HG02678 (cell line): ENCODE results near the gene ZNF224.
"Not testable (repeated sequence)": the region's sequence is repeated elsewhere in the genome, so short reads cannot be mapped to it uniquely, and the experiment has no call there.

Experiments
- ATAC-seq: cut with Tn5 transposase; IDR thresholded peaks from one replicate; pipeline ENCODE4 v1.9.1; 2021; ENCODE audit warnings: mild to moderate bottlenecking, moderate library complexity; ENCODE audit not compliant: unreplicated experiment

The ZNF224 gene

DNA sequence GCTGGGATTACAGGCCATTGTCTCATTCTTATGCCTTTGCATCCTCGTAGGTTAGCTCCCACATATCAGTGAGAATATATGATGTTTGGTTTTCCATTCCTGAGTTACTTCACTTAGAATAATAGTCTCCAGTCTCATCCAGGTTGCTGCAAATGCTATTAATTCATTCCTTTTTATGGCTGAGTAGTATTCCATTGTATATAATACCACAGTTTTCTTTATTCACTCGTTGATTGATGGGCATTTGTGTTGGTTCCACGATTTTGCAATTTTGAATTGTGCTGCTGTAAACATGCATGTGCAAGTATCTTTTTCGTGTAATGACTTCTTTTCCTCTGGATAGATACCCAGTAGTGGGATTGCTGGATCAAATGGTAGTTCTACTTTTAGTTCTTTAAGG is 27.0 kb downstream of the ZNF224 start:
- ATAC-seq, result not testable (repeated sequence)

DNA sequence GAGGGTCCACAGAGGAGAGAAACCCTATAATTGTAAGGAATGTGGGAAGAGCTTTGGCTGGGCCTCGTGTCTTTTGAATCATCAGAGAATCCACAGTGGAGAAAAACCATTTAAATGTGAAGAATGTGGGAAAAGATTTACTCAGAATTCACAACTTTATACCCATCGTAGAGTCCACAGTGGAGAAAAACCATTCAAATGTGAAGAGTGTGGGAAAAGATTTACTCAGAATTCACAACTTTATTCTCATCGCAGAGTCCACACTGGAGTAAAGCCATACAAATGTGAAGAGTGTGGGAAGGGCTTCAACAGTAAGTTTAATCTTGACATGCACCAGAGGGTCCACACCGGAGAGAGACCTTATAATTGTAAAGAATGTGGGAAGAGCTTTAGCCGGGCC is 37.8 kb downstream of the ZNF224 start:
- no peak for ATAC-seq

GRCh38 chr19:44141191-44142058 is 47.3 kb downstream of the ZNF224 start, which contains the start of gene ZNF234:
Gene ZNF234, plus strand, starts transcription at chr19:44141554. Its CDS starts 3,079 bp downstream, at chr19:44144633.
- peak; percentile 87 for ATAC-seq

- ATAC-seq, result no peak
Measured at GRCh38 chr19:44142059-44142433, 47.9 kb downstream of the ZNF224 start.

- ATAC-seq, result no peak
Measured at GRCh38 chr19:44149776-44150175, 55.6 kb downstream of the ZNF224 start.

- ATAC-seq, result no peak
Measured at GRCh38 chr19:44151491-44151890, 57.3 kb downstream of the ZNF224 start.

DNA sequence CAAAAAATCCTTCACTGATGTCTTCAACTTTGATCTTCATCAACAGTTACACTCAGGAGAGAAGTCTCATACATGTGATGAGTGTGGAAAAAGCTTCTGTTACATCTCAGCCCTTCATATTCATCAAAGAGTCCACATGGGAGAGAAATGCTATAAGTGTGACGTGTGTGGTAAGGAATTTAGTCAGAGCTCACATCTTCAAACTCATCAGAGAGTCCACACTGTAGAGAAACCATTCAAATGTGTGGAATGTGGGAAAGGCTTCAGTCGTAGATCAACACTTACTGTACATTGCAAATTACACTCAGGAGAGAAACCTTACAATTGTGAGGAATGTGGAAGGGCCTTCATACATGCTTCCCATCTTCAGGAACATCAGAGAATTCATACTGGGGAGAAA is 62.3 kb downstream of the ZNF224 start:
- ATAC-seq, result no peak
